Activated CD4-positive, alpha-beta T cell treated with anti-CD3 and anti-CD28 coated beads for 1 hour (primary cell): ENCODE results near the gene MKKS.

Experiments used
- DNase-seq: peaks from one replicate; pipeline ENCODE4 v3.0.0-alpha.2; 2020

The MKKS gene

GRCh38 chr20:10433623-10434466, at the start of gene MKKS:
Gene MKKS (minus strand): TSS chr20:10434222. CDS start chr20:10413514, 20,708 bp downstream.
- DNase-seq: peak; percentile 79

- no peak for DNase-seq
Observed at GRCh38 chr20:10483691-10484090, 49.7 kb upstream of the MKKS start.

DNA sequence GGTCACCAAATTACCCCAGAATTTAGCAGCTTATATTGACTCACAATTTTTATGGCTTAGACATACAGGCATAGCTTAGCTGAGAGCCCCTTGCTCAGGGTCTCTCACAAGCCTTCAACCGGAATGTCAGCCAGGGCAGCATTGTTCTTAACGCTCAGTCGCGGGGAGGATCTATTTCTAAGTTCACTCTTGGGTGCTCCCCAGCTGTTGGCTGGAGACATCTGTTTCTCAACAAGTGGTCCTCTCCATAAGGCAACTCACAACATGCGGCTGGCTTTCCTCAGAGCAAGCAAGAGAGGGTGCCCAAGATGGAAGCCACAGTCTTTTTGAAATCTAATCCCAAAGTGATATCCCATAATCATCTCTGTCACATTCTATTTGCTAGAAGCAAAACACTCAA, 47.7 kb upstream of the MKKS start:
- DNase-seq: no peak

DNA sequence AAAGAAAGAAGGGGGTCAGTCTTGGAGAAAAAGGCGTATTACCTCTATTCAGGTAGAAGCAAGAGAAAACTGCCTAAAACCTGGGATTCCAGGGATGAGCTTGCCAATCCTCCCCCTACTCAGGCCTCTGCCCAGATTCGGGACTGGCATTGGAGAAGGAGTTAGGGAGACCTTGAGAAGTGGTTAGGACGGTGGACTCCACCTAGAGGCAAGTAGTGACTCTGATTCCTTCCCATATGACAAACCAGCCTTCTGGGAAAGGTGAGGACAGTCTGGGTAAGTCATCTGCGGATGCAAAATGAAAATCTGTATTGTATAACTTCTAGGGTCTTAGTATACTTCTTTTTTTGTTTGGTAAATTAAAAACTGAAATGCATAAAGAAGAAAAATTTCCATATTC, 44.9 kb upstream of the MKKS start:
- no peak for DNase-seq

DNA sequence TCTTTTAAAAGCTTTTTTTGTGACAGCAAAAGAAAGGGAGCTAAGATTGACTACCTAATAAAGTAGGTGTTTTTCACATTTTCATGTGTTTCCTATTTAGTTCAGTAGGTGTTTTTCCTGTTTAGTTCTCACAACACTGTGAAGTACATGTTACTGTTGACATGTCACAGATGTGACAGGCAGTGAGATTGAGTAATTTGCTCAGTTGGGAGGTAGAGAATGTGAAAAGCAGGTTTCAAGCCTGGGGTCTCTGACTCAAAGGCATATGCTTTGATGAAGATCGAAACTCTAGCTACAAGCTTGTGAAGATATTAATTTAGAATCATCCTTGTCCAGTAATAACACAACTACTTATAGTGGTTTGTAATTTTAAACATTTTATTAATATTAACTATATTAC, 44.2 kb upstream of the MKKS start:
- DNase-seq: no peak

- no peak for DNase-seq
Observed at GRCh38 chr20:10476319-10476724, 42.3 kb upstream of the MKKS start.

DNA sequence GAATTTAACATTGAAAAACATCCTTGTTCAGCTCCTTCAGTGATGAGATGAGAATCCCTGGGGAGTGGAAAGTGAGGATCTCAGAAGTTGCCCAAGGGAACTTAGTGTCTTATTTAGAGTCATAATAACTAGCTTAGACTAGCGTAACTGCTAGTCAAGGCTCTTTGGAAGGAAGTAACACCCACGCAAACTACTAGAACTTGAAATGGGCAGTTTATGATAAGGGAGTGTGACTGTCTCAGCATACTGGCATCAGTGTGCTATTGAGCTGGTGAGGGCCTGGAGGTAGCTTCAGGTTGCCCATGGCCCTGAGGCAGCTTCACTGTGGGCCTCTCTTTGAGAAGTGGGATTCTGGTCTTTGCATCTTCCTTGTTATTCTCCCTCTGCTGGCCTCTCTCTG, 41.2 kb upstream of the MKKS start:
- no peak for DNase-seq

- no peak for DNase-seq
Observed at GRCh38 chr20:10474606-10475184, 40.7 kb upstream of the MKKS start.

GRCh38 chr20:10472871-10473270, 38.8 kb upstream of the MKKS start:
- no peak for DNase-seq

DNA sequence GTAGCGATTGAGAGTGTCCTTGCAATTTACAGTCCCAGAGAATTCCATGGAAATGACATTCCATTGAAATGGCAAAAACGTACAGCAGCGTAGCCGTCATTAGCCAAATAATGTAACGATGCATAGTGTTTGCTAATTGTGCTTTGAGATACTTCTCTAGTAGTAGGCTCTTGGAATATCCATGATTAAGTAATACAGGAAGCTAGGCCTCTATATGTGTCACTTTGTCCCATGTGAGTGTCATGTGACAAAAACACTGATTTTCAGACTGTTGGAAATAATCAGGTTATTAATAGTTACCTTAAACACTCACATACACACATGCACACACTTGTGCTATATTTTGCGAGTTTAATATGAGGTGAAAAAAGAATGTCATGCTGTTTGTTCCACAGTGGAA, 36.3 kb upstream of the MKKS start:
- DNase-seq: no peak

DNA sequence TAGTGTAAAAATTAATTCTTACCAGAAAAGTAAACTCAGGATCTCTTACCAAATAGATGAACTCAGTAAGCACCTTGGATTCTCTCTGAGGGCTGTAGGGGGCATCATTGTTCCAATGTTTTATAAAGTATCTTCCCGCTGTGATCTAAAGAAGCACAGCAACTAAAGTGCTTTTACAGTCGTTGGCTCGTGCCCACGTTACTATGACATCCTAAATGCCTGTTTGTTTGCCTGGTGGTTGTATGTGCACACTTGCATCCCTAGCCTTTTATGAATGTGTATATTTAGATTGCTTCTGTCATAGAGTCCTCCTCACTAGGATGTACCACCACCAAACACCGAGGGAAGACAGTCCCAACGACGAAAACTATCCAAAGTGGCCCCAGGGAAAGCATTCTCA, 35.6 kb upstream of the MKKS start:
- DNase-seq: no peak

- DNase-seq: no peak
Observed at GRCh38 chr20:10469056-10469455, 35.0 kb upstream of the MKKS start.

- DNase-seq: no peak
Observed at GRCh38 chr20:10468340-10468845, 34.4 kb upstream of the MKKS start.

DNA sequence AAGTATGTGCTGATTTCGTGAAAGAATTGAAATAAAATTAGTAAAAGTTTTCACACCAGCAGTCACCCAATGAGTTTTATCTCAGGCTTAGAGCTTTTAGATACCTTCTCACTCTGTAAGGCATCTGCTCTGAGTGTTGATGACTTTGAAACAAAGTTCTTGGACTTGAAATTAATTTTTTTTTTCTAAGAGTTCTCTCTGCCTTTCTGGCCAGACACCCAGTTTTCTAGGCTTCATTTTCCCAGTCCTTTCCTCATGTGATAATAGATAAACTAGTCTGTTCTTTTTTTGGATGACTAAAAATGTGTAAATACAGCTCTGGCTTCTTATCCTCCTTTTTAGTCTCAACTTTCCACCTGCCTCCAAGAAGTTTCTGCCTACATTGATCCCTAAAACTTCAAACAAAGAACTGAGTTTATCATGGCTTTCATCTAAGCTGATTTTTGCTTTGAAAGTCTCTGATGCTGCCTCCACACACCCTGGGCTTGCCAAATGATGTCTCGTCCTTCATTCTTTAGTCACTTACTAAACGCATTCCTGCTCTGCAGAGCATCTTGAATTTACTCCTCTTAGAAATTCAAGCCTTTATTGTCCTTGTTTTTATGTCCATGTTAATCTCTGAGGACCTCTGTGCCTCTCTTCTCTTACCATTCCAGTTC, 33.8 kb upstream of the MKKS start:
- DNase-seq: no peak

- DNase-seq: no peak
Observed at GRCh38 chr20:10466855-10467254, 32.8 kb upstream of the MKKS start.

DNA sequence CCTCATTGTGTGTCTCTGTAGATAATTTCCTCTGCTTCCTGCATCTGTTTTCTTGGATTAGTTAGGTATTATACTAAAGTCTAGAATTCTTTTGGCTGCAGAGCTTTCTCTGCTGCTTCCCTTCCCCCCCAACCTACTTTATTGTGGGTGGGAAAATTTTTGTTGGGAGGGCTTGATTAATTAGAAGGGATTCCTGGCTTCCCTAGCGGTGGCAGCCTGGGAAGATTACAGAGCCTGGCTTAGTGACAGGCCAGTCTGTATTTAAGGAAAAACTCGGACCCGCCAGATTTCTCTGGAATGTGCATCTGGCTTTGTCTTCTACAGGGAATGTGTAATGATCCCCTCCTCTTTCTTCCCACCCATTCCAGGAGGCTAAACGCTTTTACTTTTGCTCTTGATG, 32.3 kb upstream of the MKKS start:
- DNase-seq: no peak

DNA sequence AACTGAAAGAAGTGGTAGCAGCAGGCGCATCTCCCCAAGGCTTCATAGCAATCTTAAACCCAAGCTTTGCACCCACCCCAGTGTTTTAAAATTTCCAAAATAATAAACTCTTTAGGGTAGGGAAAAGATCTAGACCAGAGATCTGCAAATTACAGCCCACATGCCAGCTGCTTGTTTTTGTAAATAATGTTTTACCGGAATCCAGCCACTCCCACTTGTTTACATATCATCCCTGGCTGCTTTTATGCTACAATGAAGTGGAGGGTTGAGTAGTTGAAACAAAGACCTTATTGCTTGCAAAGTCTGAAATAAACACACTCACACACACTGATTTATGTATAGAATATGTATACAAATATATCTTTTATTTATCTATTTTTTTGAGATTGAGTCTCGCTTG, 31.1 kb upstream of the MKKS start:
- DNase-seq: no peak

DNA sequence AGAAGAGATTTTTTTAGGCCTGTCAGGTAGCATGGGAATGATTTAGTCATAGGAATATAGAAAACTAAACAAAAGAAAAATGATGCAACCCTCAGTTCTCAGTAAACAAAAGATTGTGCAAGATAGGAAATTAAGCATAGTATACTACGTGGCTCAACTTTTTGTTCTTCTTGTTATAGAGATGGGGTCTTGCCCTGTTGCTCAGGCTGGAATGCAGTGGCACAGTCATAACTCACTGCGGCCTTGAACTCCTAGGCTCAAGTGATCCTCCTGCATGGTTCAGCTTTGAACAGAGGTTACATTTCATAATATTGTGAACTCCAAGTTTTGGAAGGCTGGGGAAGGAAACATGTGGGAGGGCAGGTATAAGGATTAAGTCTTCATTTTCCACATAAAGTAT, 29.6 kb upstream of the MKKS start:
- no peak for DNase-seq

DNA sequence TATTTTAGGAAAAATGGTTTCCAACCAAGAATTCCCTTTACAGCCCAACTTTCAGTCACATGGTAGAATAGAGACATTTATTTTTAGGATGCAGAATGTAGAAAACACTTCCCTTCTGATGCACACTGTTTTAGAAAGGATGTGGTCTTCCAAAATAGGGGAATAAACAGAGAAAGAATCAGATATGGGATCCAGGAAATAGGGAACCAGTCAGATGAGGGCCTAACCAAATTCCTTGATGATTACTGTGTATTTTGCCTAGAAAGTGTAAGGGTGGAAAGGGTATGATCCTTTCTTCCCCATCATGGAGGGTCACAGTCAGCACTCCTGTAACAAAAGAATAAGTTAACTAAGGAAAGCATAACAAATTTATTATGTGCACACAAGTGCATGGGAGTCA, 28.5 kb upstream of the MKKS start:
- no peak for DNase-seq

GRCh38 chr20:10461495-10461894, 27.5 kb upstream of the MKKS start:
- no peak for DNase-seq

GRCh38 chr20:10454151-10454750, 20.2 kb upstream of the MKKS start:
- no peak for DNase-seq

DNA sequence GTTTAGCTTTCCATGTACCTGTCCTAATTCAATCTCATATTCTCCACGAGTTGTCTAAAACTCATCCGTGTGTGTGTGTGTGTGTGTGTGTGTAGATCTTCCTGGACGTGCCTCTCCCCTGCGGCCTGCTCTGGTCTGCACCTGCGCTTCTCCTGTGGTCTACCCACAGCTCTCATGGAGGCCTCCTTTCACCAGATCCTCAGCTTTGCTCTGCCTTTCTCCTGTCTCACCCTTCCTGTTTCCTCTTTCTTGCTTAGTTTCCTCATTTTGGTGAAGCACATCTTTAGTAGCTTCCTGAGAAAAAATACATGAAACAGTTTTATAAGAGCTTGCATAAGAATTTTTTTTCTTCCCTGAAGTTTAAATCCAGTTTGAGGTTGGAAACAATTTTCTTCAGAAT, 19.2 kb upstream of the MKKS start:
- DNase-seq: no peak

DNA sequence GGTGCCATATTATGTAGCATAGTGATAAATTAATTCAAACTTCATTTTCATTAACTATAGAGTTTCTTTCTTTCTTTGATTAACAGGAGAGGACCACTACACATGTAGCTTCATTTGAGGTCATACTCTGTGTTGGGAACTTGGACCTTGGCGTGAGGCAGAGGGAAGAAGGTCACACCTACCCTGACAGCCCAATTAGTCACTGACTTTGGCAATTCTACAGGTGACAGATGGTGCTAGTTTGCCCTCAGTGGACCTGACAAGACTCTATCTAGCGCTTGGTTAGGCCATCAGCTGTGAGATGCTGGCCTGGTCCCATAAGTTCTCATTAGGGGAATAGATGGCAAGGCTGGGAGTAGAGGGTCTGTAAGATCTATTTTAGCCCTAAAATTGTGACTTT, 15.2 kb upstream of the MKKS start:
- no peak for DNase-seq
